HEK293T (cell line): ENCODE measurements around the gene IRAK3.

Source experiments
- BHLHE40 ChIP-seq: fragments of 450-650 bp; IDR thresholded peaks from 2 replicates; pipeline ENCODE4 v1.6.1; 2016; ENCODE audit warnings: mild to moderate bottlenecking, moderate library complexity, borderline replicate concordance
- ELF4 ChIP-seq: fragments of 450-650 bp; IDR thresholded peaks from 2 replicates; pipeline ENCODE4 v1.6.1; 2017; ENCODE audit warnings: antibody characterized with exemption
- FOXA1 ChIP-seq: fragments of 450-650 bp; IDR thresholded peaks from 2 replicates; pipeline ENCODE4 v1.6.1; 2016; ENCODE audit warnings: mild to moderate bottlenecking
- FOXK2 ChIP-seq: fragments of 450-650 bp; IDR thresholded peaks from 2 replicates; pipeline ENCODE4 v1.6.1; 2016; ENCODE audit warnings: mild to moderate bottlenecking
- FOXM1 ChIP-seq: fragments of 450-650 bp; IDR thresholded peaks from 2 replicates; pipeline ENCODE4 v1.6.1; 2017; ENCODE audit warnings: mild to moderate bottlenecking, borderline replicate concordance
- L3MBTL2 ChIP-seq: fragments of 450-650 bp; conservative IDR thresholded peaks from 2 replicates; pipeline ENCODE4 v1.6.1; 2016; ENCODE audit warnings: mild to moderate bottlenecking
- LEF1 ChIP-seq: fragments of 450-650 bp; IDR thresholded peaks from 2 replicates; pipeline ENCODE4 v1.6.1; 2017; ENCODE audit warnings: mild to moderate bottlenecking, borderline replicate concordance
- NFRKB ChIP-seq: fragments of 450-650 bp; IDR thresholded peaks from 2 replicates; pipeline ENCODE4 v1.6.1; 2016; ENCODE audit warnings: mild to moderate bottlenecking, moderate library complexity
- PKNOX1 ChIP-seq: fragments of 450-650 bp; IDR thresholded peaks from 2 replicates; pipeline ENCODE4 v1.6.1; 2016
- SP1 ChIP-seq: fragments of 450-650 bp; IDR thresholded peaks from 2 replicates; pipeline ENCODE4 v1.6.1; 2017
- TARDBP ChIP-seq: fragments of 450-650 bp; IDR thresholded peaks from 2 replicates; pipeline ENCODE4 v1.6.1; 2016
- ZNF384 ChIP-seq: fragments of 450-650 bp; IDR thresholded peaks from 2 replicates; pipeline ENCODE4 v1.6.1; 2016

DNA sequence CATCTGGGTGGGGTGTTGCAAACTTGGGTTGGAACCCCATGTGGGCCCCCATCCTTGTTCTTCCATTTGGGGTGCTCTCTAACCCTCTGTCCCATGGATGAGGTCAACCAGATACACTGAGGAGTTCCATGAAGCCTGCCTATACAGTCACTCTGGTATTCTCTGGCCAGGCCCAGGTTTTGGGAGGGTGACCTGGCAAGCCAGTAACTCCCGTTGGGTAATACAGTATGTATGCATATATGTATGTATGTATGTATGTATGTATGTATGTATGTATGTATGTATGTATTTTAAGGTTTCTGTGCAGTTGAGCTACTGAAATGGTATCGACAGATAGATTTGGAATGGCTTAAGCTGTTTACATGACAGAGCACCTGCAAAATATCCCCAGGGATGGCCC is 100.5 kb downstream of the IRAK3 start:
- no peak for TF ChIP-seq SP1
- TF ChIP-seq BHLHE40, result no peak
- no peak for TF ChIP-seq ZNF384
- TF ChIP-seq L3MBTL2, result no peak
- TF ChIP-seq NFRKB, result no peak
- TF ChIP-seq FOXA1, result no peak
- no peak for TF ChIP-seq FOXK2
- TF ChIP-seq ELF4, result no peak
- TF ChIP-seq FOXM1, result no peak
- TF ChIP-seq TARDBP, result no peak
- TF ChIP-seq PKNOX1, result no peak
- no peak for TF ChIP-seq LEF1
